ENCODE results near the gene PLEKHO1. TPM values are rescaled to one million over a fixed set of nuclear protein-coding genes. Genes with fewer than 3 reads are reported as not detected.
"Not testable (repeated sequence)": the region's sequence is repeated elsewhere in the genome, so short reads cannot be mapped to it uniquely, and the experiment has no call there.

Gene PLEKHO1
- total RNA-seq, 1 experiment from 2014 or later, result 27.0 TPM

- ChIA-PET POLR2A (no interaction called here), CTCF (no interaction called here)
- Mint-ChIP-seq H3K4me3 (no peak overlapping the region), H3K4me1 (peaks cover 5% of the 10 kb centered on the region; the same call in 1 of the 2 replicates), H3K27ac (no peak overlapping the region), H3K27me3 (ENCODE audit: low read depth) (no peaks in the 10 kb centered on the region), H3K9me3 (no peaks in the 10 kb centered on the region), H3K36me3 (no peaks in the 10 kb centered on the region)
- ATAC-seq, result no peak
- DNase-seq (ENCODE audit: low spot score), result no peak
- TF ChIP-seq ZMAT4 (CRISPR knock-in tag; IDR thresholded peaks at IDR 0.05) (no peak), E2F1 (CRISPR knock-in tag; IDR thresholded peaks at IDR 0.05) (no peak), ZNF219 (CRISPR knock-in tag; IDR thresholded peaks at IDR 0.05; ENCODE audit: borderline replicate concordance) (no peak), STAT6 (CRISPR knock-in tag; conservative IDR thresholded peaks at IDR 0.05; ENCODE audit: low read depth) (no peak), MYBL2 (CRISPR knock-in tag; IDR thresholded peaks at IDR 0.05) (no peak), RELA (CRISPR knock-in tag; IDR thresholded peaks at IDR 0.05; ENCODE audit: borderline replicate concordance) (no peak)
- TF ChIP-seq, protein P1, sequence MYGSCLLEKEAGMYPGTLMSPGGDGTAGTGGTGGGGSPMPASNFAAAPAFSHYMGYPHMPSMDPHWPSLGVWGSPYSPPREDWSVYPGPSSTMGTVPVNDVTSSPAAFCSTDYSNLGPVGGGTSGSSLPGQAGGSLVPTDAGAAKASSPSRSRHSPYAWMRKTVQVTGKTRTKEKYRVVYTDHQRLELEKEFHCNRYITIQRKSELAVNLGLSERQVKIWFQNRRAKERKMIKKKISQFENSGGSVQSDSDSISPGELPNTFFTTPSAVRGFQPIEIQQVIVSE (CRISPR knock-in tag; IDR thresholded peaks at IDR 0.05; ENCODE audit: borderline replicate concordance), result no peak
These were observed 7.6 kb upstream of the PLEKHO1 start for GRCh38 chr1:150142083-150142482.

DNA sequence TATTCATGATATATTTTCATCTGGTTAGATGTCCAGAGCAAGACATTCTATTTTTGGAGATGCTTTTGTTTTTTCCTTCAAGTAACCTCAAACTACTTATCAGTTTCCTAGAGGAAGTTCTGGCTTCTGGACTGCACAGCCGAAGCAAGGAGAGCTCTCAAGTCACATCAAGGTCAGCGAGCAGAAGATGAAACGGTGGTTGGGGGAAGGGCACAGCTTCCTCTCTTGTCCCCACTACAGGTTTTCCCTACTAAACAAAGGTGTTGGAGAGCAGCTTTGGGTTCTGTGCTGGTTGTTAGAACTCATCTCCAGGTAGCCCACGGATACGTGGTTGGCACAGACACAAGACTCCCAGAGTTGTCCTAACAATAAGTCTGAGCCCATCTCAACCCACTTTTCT lies 5.1 kb upstream of the PLEKHO1 start:
- no peak for ATAC-seq
- DNase-seq (ENCODE audit: low spot score), result no peak
- CTCF ChIA-PET, result no interaction called here
- Mint-ChIP-seq H3K9me3 (no peaks in the 10 kb centered on the region), H3K36me3 (no peaks in the 10 kb centered on the region), H3K27ac (no peak overlapping the region), H3K4me1 (peaks cover 14% of the 10 kb centered on the region), H3K4me3 (no peak overlapping the region), H3K27me3 (ENCODE audit: low read depth) (peaks cover 19% of the 10 kb centered on the region)
- POLR2A ChIA-PET, result no interaction called here
- TF ChIP-seq JAZF1 (CRISPR knock-in tag; IDR thresholded peaks at IDR 0.05), result no peak
- no peak for TF ChIP-seq HMGA2 (CRISPR knock-in tag; IDR thresholded peaks at IDR 0.05)
- no peak for TF ChIP-seq NFYB (CRISPR knock-in tag; conservative IDR thresholded peaks at IDR 0.05; ENCODE audit: low read depth)
- TF ChIP-seq, protein P2, sequence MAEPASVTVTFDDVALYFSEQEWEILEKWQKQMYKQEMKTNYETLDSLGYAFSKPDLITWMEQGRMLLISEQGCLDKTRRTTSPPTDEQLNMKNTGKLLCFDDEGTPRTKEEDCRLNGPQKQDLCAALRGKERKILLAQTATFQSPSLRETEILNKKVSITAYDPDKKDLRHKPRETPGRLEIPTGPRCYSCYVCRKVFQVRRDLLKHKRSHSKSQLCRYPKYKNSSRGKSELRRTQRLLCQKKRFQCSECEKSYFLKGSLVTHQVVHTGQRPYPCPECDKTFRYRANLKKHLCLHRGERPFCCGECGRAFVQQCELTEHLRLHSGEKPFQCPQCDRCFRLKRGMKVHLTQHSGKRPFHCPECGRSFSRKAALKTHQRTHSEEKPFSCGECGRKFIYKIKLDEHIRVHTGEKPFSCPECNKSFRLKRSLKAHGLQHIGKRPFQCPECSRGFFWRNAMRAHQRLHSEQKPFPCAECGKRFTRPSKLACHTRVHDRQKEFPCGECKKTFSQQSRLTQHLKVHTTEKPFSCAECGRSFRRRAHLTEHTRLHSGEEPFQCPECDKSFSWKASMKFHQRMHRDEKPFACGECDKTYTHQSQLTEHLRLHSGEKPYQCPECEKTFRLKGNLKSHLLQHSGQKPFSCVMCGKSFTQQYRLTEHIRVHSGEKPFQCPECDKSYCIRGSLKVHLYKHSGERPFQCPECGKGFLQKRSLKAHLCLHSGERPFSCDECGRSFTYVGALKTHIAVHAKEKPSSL (CRISPR knock-in tag; conservative IDR thresholded peaks at IDR 0.05), result no peak
- TF ChIP-seq ZNF416 (CRISPR knock-in tag; IDR thresholded peaks at IDR 0.05), result no peak
- TF ChIP-seq NR2C2 (CRISPR knock-in tag; IDR thresholded peaks at IDR 0.05), result no peak
- TF ChIP-seq KAT7 (CRISPR knock-in tag; IDR thresholded peaks at IDR 0.05; ENCODE audit: borderline replicate concordance), result no peak
- TF ChIP-seq, protein P3, sequence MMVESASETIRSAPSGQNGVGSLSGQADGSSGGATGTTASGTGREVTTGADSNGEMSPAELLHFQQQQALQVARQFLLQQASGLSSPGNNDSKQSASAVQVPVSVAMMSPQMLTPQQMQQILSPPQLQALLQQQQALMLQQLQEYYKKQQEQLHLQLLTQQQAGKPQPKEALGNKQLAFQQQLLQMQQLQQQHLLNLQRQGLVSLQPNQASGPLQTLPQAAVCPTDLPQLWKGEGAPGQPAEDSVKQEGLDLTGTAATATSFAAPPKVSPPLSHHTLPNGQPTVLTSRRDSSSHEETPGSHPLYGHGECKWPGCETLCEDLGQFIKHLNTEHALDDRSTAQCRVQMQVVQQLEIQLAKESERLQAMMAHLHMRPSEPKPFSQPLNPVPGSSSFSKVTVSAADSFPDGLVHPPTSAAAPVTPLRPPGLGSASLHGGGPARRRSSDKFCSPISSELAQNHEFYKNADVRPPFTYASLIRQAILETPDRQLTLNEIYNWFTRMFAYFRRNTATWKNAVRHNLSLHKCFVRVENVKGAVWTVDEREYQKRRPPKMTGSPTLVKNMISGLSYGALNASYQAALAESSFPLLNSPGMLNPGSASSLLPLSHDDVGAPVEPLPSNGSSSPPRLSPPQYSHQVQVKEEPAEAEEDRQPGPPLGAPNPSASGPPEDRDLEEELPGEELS (CRISPR knock-in tag; IDR thresholded peaks at IDR 0.05), result no peak
- no peak for TF ChIP-seq SOX15 (CRISPR knock-in tag; IDR thresholded peaks at IDR 0.05)
- TF ChIP-seq ZNF396 (CRISPR knock-in tag; IDR thresholded peaks at IDR 0.05; ENCODE audit: borderline replicate concordance), result no peak
- TF ChIP-seq ZNF423 (CRISPR knock-in tag; IDR thresholded peaks at IDR 0.05), result no peak
- TF ChIP-seq SMAD3 (CRISPR knock-in tag; IDR thresholded peaks at IDR 0.05; ENCODE audit: borderline replicate concordance), result no peak

- H3K36me3 Mint-ChIP-seq; POLR2A ChIA-PET; DNase-seq (ENCODE audit: low spot score); H3K4me3 Mint-ChIP-seq; H3K27ac Mint-ChIP-seq; CTCF ChIA-PET; H3K9me3 Mint-ChIP-seq; ATAC-seq: not testable (repeated sequence)
- Mint-ChIP-seq H3K4me1 (peaks cover 17% of the 10 kb centered on the region), H3K27me3 (ENCODE audit: low read depth) (peaks cover 19% of the 10 kb centered on the region)
These were observed 3.7 kb upstream of the PLEKHO1 start for GRCh38 chr1:150146016-150146415.
